Neural progenitor cell (in vitro differentiated cells): Measurements from ENCODE around the gene MERTK.

Source experiments
- EZH2 ChIP-seq: fragments of 200-600 bp; sonication (generic); IDR thresholded peaks from 2 replicates; pipeline ENCODE4 v1.6.1; 2017; ENCODE audit warnings: antibody characterized with exemption, mild to moderate bottlenecking, moderate library complexity
- TF ChIP-seq, protein P1 (sequence below): fragments of 200-600 bp; sonication (generic); IDR thresholded peaks from 2 replicates; pipeline ENCODE4 v1.5.1; 2017; ENCODE audit warnings: antibody characterized with exemption, mild to moderate bottlenecking

DNA sequence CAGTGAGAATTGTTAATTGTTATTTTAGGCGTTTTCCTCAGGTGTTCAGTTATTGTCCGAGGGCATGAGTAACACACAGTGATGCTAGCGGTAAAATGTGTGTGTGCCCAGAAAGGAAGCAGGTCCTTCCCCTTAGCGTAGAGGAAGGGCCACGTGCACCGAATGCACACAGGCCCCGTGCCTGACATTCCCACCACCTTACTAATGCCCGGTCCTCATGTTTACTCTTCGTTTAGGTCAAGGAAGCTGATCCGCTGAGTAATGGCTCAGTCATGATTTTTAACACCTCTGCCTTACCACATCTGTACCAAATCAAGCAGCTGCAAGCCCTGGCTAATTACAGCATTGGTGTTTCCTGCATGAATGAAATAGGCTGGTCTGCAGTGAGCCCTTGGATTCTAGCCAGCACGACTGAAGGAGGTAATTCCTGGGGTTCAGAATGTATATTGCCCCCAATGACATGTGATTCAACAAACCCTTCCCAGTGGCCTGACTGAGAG lies 76.7 kb downstream of the MERTK start:
- TF ChIP-seq, protein P1, sequence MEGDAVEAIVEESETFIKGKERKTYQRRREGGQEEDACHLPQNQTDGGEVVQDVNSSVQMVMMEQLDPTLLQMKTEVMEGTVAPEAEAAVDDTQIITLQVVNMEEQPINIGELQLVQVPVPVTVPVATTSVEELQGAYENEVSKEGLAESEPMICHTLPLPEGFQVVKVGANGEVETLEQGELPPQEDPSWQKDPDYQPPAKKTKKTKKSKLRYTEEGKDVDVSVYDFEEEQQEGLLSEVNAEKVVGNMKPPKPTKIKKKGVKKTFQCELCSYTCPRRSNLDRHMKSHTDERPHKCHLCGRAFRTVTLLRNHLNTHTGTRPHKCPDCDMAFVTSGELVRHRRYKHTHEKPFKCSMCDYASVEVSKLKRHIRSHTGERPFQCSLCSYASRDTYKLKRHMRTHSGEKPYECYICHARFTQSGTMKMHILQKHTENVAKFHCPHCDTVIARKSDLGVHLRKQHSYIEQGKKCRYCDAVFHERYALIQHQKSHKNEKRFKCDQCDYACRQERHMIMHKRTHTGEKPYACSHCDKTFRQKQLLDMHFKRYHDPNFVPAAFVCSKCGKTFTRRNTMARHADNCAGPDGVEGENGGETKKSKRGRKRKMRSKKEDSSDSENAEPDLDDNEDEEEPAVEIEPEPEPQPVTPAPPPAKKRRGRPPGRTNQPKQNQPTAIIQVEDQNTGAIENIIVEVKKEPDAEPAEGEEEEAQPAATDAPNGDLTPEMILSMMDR = no peak
- no peak for TF ChIP-seq EZH2
